DLD1 (cell line): ENCODE measurements around the gene ZFP92.
"Not testable (repeated sequence)": the region's sequence is repeated elsewhere in the genome, so short reads cannot be mapped to it uniquely, and the experiment has no call there.

Experiments used
- in situ Hi-C: cut with HindIII; loops from 2 replicates; pipeline ENCODE4 v1.10.0; 2017; ENCODE audit warnings: low sequenced_read_pairs

The ZFP92 gene

GRCh38 chrX:153384973-153385372 lies 26.3 kb upstream of the ZFP92 start:
- in situ Hi-C loops, result not testable (repeated sequence)

DNA sequence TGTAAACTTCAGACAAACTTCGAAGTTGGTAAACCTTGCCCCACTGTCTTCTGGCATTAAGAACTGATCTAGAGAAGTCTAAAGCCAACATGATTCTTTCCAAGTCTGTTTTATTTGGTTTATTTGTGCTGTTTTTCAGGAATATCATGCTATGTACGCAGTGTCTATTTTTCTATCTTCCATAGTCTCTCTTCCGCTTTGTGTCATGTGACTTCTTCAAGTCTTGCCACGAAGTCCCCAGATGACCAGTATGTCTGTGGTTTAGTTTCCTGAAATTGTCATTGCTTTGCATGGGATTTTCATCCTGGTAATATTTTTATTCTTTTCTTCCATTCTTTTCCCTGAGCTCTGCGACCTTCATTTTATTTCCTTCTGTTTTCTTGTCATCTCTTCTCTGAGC lies 25.2 kb upstream of the ZFP92 start:
- in situ Hi-C loops, result no loop called here

GRCh38 chrX:153387345-153387744 lies 23.9 kb upstream of the ZFP92 start:
- in situ Hi-C loops, result no loop called here

DNA sequence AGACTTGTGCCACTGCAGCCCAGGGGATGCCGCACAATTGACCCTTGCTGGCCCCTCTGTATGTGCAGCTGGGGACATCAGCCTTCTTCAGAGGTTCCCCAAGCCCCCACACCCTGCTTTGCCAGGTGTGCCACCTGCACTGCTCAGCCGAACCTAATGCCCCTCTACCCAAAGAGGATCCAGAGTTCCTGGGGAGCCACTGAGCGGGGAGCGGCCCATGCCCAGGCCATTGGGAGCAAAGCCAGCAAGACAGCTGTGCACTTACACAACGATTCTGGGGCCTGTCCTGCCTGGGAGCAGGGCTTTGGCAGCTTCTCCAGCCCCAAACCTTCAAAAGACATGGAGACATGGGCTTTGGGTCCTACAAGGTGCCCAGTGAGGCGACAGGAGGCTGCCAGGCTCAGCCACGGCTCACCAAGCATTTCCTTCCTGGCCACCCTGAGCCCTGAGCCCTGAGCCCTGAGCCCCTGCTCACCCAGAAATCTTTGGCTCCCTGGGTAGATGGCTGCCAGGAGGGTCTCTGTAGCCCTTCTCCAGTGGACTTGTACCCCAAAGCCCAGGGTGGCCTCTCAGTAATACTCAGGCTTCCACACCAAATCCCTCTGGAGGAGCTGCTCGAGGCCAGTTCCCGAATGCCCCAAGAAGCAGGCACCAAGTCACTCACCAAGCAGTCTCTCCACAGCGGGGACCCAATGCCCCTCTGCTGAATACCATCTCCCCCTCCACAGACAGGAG lies 23.1 kb upstream of the ZFP92 start:
- in situ Hi-C loops, result no loop called here

GRCh38 chrX:153388722-153389459 lies 22.4 kb upstream of the ZFP92 start:
- in situ Hi-C loops, result no loop called here

DNA sequence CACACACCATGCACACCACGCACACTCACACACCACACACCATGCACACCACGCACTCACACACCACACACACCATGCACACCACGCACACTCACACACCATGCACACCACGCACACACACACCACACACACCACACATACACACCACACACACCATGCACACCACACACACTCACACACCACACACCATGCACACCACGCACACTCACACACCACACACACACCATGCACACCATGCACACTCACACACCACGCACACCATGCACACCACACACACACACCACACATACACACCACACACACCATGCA lies 21.9 kb upstream of the ZFP92 start:
- in situ Hi-C loops, result not testable (repeated sequence)

DNA sequence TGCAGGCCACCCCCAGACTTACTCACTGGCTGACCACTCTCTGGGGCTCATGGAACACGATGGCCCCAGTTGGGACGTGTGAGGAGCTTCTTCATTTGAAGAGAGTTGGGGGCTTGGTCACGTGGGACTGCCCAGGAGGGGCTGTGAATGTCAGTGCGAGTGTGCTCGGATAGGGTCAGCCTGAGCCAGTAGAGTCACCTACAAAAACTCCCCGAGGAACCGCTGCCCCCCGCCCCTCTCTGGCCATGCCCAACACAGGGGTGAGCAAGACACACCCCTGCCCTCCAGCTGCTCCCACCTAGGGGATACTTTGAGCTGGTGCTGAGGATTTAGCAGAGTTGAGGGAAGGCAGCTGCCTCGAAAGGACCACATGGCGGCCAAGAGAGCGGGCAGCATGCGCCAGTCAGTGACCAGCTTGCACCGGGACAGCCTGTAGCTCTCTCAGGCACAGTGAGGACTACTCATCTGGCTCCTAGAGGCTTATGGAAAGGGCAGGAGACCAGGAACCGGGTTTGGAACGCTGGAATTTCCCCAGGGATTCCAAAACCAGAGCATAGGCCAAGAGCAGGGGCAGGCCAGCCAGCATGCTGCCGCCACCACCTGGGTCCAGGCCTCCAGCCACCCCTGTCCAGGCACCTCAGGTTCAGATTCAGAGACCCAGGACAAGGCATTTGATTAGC lies 18.5 kb upstream of the ZFP92 start:
- in situ Hi-C loops, result no loop called here

DNA sequence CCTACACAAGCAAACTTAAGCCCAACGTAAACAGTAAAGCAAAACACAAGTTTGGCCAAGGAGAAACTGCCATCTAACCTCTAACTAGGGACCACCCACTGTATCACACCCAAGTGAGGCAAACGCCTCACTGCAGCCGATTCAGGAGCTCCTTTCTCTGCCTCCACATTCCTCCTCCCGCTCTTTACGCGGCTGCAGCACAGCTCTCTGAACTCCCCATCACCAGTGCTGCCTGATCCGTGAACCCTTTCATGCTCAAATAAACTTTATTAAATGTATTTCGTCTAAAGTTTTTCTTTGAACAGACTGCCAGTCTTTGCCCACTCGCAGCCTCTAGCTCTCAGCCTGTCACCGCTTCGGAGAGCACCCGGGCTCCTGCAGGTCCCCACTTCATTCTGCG lies 16.7 kb upstream of the ZFP92 start:
- in situ Hi-C loops, result no loop called here

DNA sequence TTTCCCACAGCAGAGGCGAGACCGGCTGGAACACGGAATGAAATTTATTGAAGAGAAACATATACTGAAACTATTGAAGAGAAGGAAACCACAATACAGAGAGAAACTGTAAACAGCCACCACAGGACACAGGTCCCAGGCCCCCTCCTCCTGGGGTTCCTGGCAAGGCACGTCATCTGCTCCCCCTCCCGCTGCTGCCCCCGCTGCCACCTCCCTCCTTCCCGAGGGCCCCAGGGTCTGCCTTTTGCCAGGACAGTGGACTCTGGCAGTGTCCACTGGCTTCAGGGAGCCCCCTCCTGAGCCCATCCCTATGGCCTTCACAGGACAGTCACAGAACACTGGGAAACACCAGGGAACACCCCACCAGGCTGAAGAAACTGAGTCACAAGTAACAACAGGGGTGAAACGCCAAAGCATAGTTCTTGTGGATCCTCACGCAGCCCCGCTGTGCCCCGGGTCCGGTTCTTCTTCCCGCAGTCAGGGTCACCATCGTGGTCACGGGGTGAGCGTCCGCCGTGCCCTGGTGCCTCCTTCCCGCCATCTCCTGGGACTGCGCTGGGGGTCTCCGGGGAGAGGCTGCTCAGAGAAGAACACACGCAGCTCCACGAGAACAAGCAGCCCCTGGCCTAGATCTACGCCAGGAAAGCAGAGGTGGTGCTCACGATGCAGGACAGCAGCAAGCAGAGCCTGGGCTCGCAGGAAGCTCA lies 15.5 kb upstream of the ZFP92 start:
- in situ Hi-C loops, result no loop called here

DNA sequence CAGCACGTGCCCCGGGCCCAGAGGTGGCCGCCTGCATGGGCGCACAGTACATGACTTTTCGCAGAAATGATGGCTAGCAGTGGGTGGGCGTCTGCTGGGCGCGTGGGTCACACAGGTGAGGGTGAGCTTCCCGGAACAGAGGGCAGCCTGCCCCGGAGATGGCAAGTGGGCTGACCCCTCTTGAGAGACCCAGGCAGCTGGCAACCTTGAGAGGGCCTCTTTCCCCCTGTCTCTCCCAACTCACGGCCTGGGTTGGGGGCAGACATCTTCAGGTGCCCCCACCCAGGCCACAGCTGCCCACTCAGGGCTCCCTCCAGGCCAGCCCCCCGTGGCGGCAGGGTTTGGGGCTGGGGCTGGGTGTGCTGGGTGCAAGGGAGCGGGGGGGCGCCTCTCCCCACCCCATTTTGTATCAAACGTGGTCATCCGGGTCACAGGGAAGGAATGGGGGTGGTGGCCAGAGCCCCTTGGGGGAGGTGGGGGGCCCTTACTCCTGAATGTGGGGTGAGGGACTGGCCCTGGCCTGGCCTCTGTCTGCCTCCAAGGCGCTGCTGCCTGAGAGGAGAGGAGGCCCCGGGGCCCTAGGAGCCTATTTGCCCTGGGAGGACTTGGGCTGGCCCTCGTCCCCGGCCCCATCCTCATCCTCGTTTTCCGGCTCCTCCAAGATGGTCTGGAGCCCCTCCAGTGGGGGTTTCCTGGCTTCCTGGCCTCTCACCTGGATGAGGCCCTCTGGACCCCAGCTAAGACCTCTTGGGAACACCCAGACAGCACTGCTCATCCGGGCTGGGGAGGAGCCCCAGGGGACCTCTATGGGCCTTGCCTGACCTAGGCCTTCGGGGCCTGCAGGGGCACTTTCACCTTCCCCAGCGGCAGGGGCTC lies 14.7 kb upstream of the ZFP92 start:
- in situ Hi-C loops, result no loop called here

- in situ Hi-C loops, result no loop called here
Measured at GRCh38 chrX:153397256-153397960, 13.9 kb upstream of the ZFP92 start.

DNA sequence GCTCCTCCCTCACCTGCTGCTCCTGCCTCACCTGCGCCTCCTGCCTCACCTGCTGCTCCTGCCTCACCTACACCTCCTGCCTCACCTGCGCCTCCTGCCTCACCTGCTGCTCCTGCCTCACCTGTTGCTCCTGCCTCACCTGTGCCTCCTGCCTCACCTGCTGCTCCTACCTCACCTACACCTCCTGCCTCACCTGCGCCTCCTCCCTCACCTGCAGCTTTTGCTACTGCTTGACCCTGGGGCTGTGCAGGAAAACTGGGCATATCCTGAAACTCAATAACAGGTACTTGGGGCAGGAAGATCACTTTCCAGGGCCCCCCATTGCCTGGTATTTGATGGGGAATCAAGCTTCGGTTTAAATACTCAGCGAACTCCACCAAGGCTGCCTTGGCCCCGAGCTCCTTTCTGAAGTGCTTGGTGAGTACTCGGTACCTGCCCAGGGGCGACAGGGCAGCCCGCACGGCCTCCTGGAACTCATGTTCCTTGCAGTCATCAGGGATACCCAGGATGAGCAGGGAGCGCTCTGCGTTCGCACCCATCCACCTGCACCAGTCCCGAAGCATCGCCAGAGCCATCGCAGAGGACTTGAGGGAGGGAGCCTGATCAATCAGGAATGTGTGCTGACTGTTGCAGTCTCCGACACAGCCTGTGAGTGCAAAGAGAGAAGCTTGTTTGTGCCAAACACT lies 12.9 kb upstream of the ZFP92 start:
- in situ Hi-C loops, result no loop called here

- in situ Hi-C loops, result no loop called here
Measured at GRCh38 chrX:153400146-153401132, 10.8 kb upstream of the ZFP92 start.

- in situ Hi-C loops, result no loop called here
Measured at GRCh38 chrX:153401133-153401764, 10.0 kb upstream of the ZFP92 start, which contains the start of gene PNMA6E. Gene PNMA6E (minus strand): TSS chrX:153401350. CDS start chrX:153398849, 2,501 bp downstream.

DNA sequence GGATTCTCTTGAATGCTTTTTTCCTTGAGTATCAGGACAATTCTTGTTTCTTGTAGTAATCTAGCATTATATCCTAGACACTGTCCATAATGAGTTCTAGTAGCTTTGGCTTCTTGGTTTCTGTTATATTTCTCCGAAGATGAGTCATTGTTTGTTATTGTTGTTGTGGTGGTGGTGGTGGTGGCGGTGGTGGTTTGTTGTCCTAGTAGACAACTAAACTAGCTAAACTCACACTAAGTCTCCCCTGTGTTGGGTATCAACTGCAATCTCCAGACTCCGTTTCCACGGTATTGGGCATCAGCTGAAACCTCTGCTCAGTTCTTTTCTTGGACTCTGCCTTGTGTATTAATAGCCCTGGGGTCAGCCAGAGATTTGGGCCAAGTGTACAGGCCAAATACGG lies 6.9 kb upstream of the ZFP92 start:
- in situ Hi-C loops, result not testable (repeated sequence)

DNA sequence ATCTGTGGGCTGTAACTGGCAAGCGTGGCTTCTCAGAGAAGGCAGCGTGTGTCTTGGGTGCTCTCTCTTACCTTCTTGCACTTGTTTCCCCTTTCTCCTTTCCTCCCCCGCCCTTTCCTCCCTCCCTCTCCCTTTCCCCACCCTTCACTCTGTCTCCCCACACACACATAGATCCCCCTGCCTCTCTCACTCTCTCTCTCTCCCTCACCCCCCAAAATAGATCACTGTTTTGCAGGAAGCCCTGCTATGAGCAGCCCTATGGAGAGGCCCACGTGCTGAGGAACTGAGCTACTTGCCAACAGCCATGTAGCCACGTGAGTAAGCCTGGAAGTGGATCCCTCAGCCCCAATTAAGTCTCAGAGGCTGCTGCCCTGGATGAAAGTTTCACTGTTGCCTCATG lies 5.8 kb upstream of the ZFP92 start:
- in situ Hi-C loops, result no loop called here

DNA sequence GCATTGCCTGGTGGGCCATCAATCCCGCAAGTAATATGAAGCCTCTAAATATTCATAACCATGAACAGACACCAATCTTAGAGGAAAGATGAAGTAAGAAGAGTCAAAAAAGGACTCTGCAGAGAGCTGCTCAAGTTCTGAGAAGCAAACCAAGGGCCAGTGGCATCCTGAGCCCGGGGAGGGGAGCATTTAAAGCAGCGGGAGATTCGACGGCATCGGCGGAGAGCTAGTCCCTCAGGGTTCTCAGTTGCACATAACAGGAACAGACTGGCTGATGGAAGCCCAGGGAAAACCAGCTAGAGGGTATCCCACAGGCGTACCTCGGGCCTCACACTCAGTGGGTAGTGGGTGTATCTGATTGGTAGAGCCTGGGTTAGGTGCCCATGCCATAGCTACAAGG lies 5.3 kb upstream of the ZFP92 start:
- in situ Hi-C loops, result no loop called here

DNA sequence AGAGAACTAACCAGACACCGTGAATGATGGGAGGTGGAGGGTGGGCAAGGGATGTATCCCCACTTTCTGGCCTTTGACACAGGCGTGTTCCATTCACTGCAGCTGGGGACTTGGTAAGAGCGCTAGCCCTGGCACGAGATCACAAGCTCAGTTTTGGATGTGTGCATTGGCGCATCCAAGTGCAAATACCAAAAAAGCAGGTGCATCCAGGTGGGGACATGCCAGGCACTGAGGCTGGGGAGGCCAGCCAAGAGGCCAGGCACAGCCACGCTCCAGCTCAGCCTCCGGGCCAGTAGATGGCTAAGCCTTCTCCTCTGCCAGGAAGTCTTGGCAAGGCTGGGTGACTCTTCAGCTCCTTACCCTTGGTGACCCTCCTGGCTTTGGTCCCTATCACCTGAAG lies 4.4 kb upstream of the ZFP92 start:
- in situ Hi-C loops, result no loop called here
